HCT116 (cell line): ENCODE results near the gene PKN3.

Source experiments
- EZH2 ChIP-seq: fragments of 200-600 bp; sonication (generic); IDR thresholded peaks from 2 replicates; pipeline ENCODE4 v1.6.1; 2017; ENCODE audit warnings: antibody characterized with exemption, mixed run types
- EZH2phosphoT487 ChIP-seq: fragments of 200-600 bp; IDR thresholded peaks from 2 replicates; pipeline ENCODE4 v1.6.1; 2018; ENCODE audit warnings: antibody characterized with exemption, borderline replicate concordance
- FOSL1 ChIP-seq: IDR thresholded peaks from 2 replicates; pipeline ENCODE4 v1.6.1; 2012; ENCODE audit warnings: low read depth
- POLR2A ChIP-seq: IDR thresholded peaks from 2 replicates; pipeline ENCODE4 v1.7.0; 2011; ENCODE audit warnings: borderline replicate concordance; ENCODE audit not compliant: insufficient read depth, insufficient read length; ENCODE audit errors: extremely low read depth
- POLR2AphosphoS5 ChIP-seq: IDR thresholded peaks from 2 replicates; pipeline ENCODE4 v1.6.1; 2011; ENCODE audit warnings: mild to moderate bottlenecking, low read depth, low read length, moderate library complexity
- TF ChIP-seq, protein P1 (sequence below): IDR thresholded peaks from 2 replicates; pipeline ENCODE4 v1.6.1; 2012
- TF ChIP-seq, protein P2 (sequence below), 3 experiments: fragments of 200-600 bp in 1 of 3; sonication (generic) in 1 of 3; IDR thresholded peaks in 2 of 3; conservative IDR thresholded peaks in 1 of 3; 2 replicates each; pipeline ENCODE4 v1.5.1; 2012 to 2017; ENCODE audit warnings: low read depth in 2 of 3, low read length in 2 of 3, antibody characterized with exemption in 1 of 3, borderline replicate concordance in 1 of 3, control low read depth in 1 of 3, mild to moderate bottlenecking in 1 of 3, mixed read lengths in 1 of 3, mixed run types in 1 of 3, moderate library complexity in 1 of 3; ENCODE audit not compliant: insufficient read depth in 1 of 3
- TF ChIP-seq, protein P3 (sequence below): IDR thresholded peaks from 2 replicates; pipeline ENCODE4 v1.6.1; 2012

GRCh38 chr9:128683340-128684064, 18.8 kb upstream of the PKN3 start:
- TF ChIP-seq FOSL1 (no peak), POLR2A (no peak), EZH2phosphoT487 (no peak), EZH2 (no peak), POLR2AphosphoS5 (no peak)
- TF ChIP-seq, protein P1, sequence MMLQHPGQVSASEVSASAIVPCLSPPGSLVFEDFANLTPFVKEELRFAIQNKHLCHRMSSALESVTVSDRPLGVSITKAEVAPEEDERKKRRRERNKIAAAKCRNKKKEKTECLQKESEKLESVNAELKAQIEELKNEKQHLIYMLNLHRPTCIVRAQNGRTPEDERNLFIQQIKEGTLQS, result no peak
- TF ChIP-seq, protein P2, sequence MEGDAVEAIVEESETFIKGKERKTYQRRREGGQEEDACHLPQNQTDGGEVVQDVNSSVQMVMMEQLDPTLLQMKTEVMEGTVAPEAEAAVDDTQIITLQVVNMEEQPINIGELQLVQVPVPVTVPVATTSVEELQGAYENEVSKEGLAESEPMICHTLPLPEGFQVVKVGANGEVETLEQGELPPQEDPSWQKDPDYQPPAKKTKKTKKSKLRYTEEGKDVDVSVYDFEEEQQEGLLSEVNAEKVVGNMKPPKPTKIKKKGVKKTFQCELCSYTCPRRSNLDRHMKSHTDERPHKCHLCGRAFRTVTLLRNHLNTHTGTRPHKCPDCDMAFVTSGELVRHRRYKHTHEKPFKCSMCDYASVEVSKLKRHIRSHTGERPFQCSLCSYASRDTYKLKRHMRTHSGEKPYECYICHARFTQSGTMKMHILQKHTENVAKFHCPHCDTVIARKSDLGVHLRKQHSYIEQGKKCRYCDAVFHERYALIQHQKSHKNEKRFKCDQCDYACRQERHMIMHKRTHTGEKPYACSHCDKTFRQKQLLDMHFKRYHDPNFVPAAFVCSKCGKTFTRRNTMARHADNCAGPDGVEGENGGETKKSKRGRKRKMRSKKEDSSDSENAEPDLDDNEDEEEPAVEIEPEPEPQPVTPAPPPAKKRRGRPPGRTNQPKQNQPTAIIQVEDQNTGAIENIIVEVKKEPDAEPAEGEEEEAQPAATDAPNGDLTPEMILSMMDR (IDR thresholded peaks at IDR 0.05 in 2 of 3, conservative IDR thresholded peaks at IDR 0.05 in 1 of 3; ENCODE audit: borderline replicate concordance in 1 of 3, insufficient read depth in 1 of 3, low read depth in 2 of 3, low read length in 2 of 3), result no peak
- TF ChIP-seq, protein P3, sequence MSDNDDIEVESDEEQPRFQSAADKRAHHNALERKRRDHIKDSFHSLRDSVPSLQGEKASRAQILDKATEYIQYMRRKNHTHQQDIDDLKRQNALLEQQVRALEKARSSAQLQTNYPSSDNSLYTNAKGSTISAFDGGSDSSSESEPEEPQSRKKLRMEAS, result no peak
